ELF-1 (cell line): ENCODE measurements around the gene NAT16.
"Not testable (repeated sequence)": the region's sequence is repeated elsewhere in the genome, so short reads cannot be mapped to it uniquely, and the experiment has no call there.

Experiments used
- DNase-seq: peaks from one replicate; pipeline ENCODE4 v3.0.0-alpha.2; 2016; ENCODE audit warnings: low read depth, low spot score

NAT16 gene

GRCh38 chr7:101125989-101126650 lies 54.0 kb downstream of the NAT16 start:
- peak; percentile 59 for DNase-seq

GRCh38 chr7:101124376-101125056 lies 55.6 kb downstream of the NAT16 start:
- DNase-seq = peak; percentile 53

GRCh38 chr7:101123703-101124068 lies 56.4 kb downstream of the NAT16 start:
- DNase-seq = no peak

GRCh38 chr7:101122933-101123702 lies 57.0 kb downstream of the NAT16 start:
- DNase-seq = no peak

- DNase-seq = peak; percentile 80
These were observed 57.8 kb downstream of the NAT16 start for GRCh38 chr7:101121991-101122932.

- not testable (repeated sequence) for DNase-seq
These were observed 58.5 kb downstream of the NAT16 start for GRCh38 chr7:101121631-101121990.
